Activated CD4-positive, alpha-beta memory T cell treated with anti-CD3 and anti-CD28 coated beads, Interleukin-2, amount 10 ng/mL, durations not matched to agents 7 days and 5 days (primary cell): Measurements from ENCODE around the gene MYCBPAP. TPM values are rescaled to one million over a fixed set of nuclear protein-coding genes. Genes with fewer than 3 reads are reported as not detected.

Source experiments
- total RNA-seq, 2 experiments: library from RNA; stranded (reverse); gene quantifications; one replicate each; pipeline ENCODE4 v1.2.3, GENCODE V29; 2021

MYCBPAP gene
- total RNA-seq, 2 experiments from 2014 or later = 13.4 to 15.2 TPM

Other genes starting within 250 kb of the MYCBPAP start
- gene TMEM92, start 234.0 kb upstream of the MYCBPAP start, total RNA-seq = under 1 TPM in 1 of 2 experiments, not detected in 1; 0.08 TPM
- 10 to 100 TPM; 26.7 to 29.7 TPM for gene XYLT2, start 162.3 kb upstream of the MYCBPAP start, total RNA-seq
- 10 to 100 TPM; 56.5 to 57.5 TPM for gene MRPL27, start 135.3 kb upstream of the MYCBPAP start, total RNA-seq
- gene EME1, start 135.2 kb upstream of the MYCBPAP start, total RNA-seq = 10 to 100 TPM; 25.1 to 26.1 TPM
- 10 to 100 TPM; 67.1 to 68.9 TPM for gene LRRC59, start 110.9 kb upstream of the MYCBPAP start, total RNA-seq
- gene ACSF2, start 82.2 kb upstream of the MYCBPAP start, total RNA-seq = 10 to 100 TPM; 28.7 to 30.7 TPM
- not detected for gene CHAD, start 39.6 kb upstream of the MYCBPAP start, total RNA-seq
- gene RSAD1, start 29.6 kb upstream of the MYCBPAP start, total RNA-seq = 10 to 100 TPM; 24.5 to 28.4 TPM
- gene EPN3, start 24.3 kb downstream of the MYCBPAP start, total RNA-seq = not detected
- 10 to 100 TPM; 14.5 to 17.8 TPM for gene SPATA20, start 38.7 kb downstream of the MYCBPAP start, total RNA-seq
- not detected for gene CACNA1G, start 52.3 kb downstream of the MYCBPAP start, total RNA-seq
- under 1 TPM in 1 of 2 experiments, not detected in 1; 0.25 TPM for gene ABCC3, start 126.4 kb downstream of the MYCBPAP start, total RNA-seq
- gene ANKRD40, start 199.5 kb downstream of the MYCBPAP start, total RNA-seq = 10 to 100 TPM; 29.8 to 31.1 TPM
- gene LUC7L3, start 211.2 kb downstream of the MYCBPAP start, total RNA-seq = 100 to 1,000 TPM; 133 to 139 TPM